22Rv1 (cell line): ENCODE results near the gene SYNDIG1.

ENCODE experiments used
- H3K27ac ChIP-seq: fragments of 450-650 bp; 2 replicates; pipeline ENCODE4 v1.5.1; 2017
- CTCF ChIP-seq: fragments of 450-650 bp; IDR thresholded peaks from 2 replicates; pipeline ENCODE4 v1.5.1; 2017; ENCODE audit warnings: mild to moderate bottlenecking
- ZFX ChIP-seq: fragments of 450-650 bp; IDR thresholded peaks from 2 replicates; pipeline ENCODE4 v1.6.1; 2017; ENCODE audit warnings: antibody characterized with exemption, borderline replicate concordance

The SYNDIG1 gene

GRCh38 chr20:24583169-24583792 is 113.9 kb downstream of the SYNDIG1 start:
- H3K27ac ChIP-seq, result no peak overlapping the region
- TF ChIP-seq CTCF (no peak), ZFX (no peak)

GRCh38 chr20:24584078-24584477 is 114.6 kb downstream of the SYNDIG1 start:
- no peak for TF ChIP-seq CTCF
- no peak for TF ChIP-seq ZFX
- H3K27ac ChIP-seq, result no peak overlapping the region

- H3K27ac ChIP-seq, result no peak overlapping the region
- no peak for TF ChIP-seq CTCF
- no peak for TF ChIP-seq ZFX
Observed at GRCh38 chr20:24584538-24585356, 115.3 kb downstream of the SYNDIG1 start.

GRCh38 chr20:24585796-24586522 is 116.5 kb downstream of the SYNDIG1 start:
- TF ChIP-seq CTCF, result no peak
- TF ChIP-seq ZFX, result no peak
- no peak overlapping the region for H3K27ac ChIP-seq

GRCh38 chr20:24586523-24586840 is 117.1 kb downstream of the SYNDIG1 start:
- no peak overlapping the region for H3K27ac ChIP-seq
- TF ChIP-seq CTCF, result no peak

GRCh38 chr20:24587384-24588046 is 118.1 kb downstream of the SYNDIG1 start:
- TF ChIP-seq ZFX, result no peak
- TF ChIP-seq CTCF, result no peak
- H3K27ac ChIP-seq, result no peak overlapping the region
